ENCODE data around the gene STK32B.

GRCh38 chr4:5532100-5532499, 480.8 kb downstream of the STK32B start:
- TF ChIP-seq CTCF (IDR thresholded peaks at IDR 0.05) (no peak), EZH2 (IDR thresholded peaks at IDR 0.05; ENCODE audit: borderline replicate concordance, insufficient read depth, low read depth, low read length, poor library complexity, severe bottlenecking) (no peak)
